ENCODE measurements around the gene GPC6.

- TF ChIP-seq CTCF (IDR thresholded peaks at IDR 0.05) (no peak), EZH2 (IDR thresholded peaks at IDR 0.05) (no peak), EZH2phosphoT487 (IDR thresholded peaks at IDR 0.05) (no peak)
These were observed 927.0 kb downstream of the GPC6 start for GRCh38 chr13:94153586-94153985.

All from neural progenitor cell (in vitro differentiated cells).